ENCODE measurements around the gene NUDT22. TPM values are rescaled to one million over a fixed set of nuclear protein-coding genes. Genes with fewer than 3 reads are reported as not detected.

NUDT22 gene
- total RNA-seq, 1 donor: 19.4 TPM

DNA sequence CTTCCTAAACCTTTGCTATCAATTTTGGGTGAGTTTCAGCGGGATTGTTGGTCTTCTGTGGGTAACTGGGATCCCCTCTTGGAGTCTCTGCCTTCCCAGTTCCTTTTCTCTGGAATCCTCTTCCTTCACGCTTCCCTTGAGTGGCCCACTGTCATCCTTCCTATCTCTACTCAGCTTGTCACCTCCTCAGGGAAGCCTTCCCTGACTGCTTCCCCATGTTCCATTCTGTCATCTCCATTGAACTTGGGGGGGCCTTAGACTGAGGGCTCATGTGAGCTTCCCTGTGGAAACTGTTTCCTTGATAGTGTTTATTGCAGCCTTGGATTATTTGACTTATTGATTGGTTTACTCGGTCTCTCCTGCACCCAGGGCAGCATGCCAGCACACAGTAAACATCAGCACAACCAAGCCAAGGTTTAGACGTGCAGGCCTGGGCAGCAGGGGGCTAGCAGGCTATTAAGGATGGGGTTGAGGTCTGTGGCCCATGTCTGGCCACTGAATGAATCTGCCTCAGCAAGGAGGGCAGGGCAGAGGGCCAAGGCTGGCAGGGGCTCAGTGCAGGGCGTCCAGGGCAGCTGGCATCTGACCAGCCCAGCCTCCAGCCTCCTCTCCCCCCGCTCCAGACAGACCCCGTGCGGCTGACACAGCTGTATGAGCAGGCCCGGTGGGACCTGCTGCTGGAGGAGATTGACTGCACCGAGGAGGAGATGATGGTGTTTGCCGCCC lies 7.3 kb upstream of the NUDT22 start:
- no peak overlapping the region for H3K4me3 ChIP-seq (ENCODE audit: low read length)
- H3K4me1 ChIP-seq (ENCODE audit: insufficient read depth, low read length): no peaks in the 10 kb centered on the region
- H3K27me3 ChIP-seq (ENCODE audit: insufficient read depth, low read length): no peaks in the 10 kb centered on the region
- H3K9me3 ChIP-seq (ENCODE audit: low read depth, low read length): no peaks in the 10 kb centered on the region

DNA sequence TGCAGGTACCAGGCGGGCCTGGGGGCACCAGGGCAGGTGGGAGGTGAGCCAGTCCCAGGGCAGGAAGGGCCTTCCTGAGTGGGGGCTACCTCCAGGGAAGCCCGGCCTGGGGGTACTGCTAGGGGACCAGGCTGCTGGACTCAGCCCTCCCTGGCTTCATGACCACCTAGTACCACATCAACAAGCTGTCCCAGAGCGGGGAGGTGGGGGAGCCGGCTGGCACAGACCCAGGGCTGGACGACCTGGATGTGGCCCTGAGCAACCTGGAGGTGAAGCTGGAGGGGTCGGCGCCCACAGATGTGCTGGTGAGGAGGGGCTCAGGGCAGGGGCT lies 6.8 kb upstream of the NUDT22 start:
- no peaks in the 10 kb centered on the region for H3K27me3 ChIP-seq (ENCODE audit: insufficient read depth, low read length)
- H3K4me1 ChIP-seq (ENCODE audit: insufficient read depth, low read length): no peaks in the 10 kb centered on the region
- H3K9me3 ChIP-seq (ENCODE audit: low read depth, low read length): no peaks in the 10 kb centered on the region
- H3K4me3 ChIP-seq (ENCODE audit: low read length): no peak overlapping the region

DNA sequence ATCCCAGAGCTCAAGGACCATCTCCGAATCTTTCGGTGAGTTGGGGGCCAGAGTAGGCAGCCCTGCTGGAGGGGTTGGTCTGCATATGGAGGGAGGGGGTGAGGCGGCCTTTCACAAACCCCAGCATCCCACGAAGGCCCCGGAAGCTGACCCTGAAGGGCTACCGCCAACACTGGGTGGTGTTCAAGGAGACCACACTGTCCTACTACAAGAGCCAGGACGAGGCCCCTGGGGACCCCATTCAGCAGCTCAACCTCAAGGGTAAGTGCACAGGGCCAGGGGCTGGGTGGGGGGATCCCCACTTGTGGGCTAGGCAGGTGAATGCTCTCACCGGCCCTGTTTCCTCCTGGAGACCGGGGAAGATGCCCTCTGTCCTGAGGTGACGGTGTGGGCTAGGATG lies 6.3 kb upstream of the NUDT22 start:
- Histone ChIP-seq H3K27me3 (ENCODE audit: insufficient read depth, low read length) (no peaks in the 10 kb centered on the region), H3K4me1 (ENCODE audit: insufficient read depth, low read length) (peaks cover 4% of the 10 kb centered on the region), H3K4me3 (ENCODE audit: low read length) (no peak overlapping the region), H3K9me3 (ENCODE audit: low read depth, low read length) (no peaks in the 10 kb centered on the region)

DNA sequence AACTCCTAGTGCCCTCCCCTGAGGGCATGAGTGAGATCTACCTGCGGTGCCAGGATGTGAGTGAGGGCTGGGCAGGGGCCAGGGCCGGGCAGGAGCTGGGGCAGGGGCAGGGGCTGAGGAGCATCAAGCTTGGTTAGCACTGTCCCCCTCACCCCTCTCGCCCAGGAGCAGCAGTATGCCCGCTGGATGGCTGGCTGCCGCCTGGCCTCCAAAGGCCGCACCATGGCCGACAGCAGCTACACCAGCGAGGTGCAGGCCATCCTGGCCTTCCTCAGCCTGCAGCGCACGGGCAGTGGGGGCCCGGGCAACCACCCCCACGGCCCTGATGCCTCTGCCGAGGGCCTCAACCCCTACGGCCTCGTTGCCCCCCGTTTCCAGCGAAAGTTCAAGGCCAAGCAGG lies 5.8 kb upstream of the NUDT22 start:
- H3K27me3 ChIP-seq (ENCODE audit: insufficient read depth, low read length): no peaks in the 10 kb centered on the region
- H3K4me3 ChIP-seq (ENCODE audit: low read length): no peak overlapping the region
- peaks cover 9% of the 10 kb centered on the region for H3K4me1 ChIP-seq (ENCODE audit: insufficient read depth, low read length)
- H3K9me3 ChIP-seq (ENCODE audit: low read depth, low read length): no peaks in the 10 kb centered on the region

DNA sequence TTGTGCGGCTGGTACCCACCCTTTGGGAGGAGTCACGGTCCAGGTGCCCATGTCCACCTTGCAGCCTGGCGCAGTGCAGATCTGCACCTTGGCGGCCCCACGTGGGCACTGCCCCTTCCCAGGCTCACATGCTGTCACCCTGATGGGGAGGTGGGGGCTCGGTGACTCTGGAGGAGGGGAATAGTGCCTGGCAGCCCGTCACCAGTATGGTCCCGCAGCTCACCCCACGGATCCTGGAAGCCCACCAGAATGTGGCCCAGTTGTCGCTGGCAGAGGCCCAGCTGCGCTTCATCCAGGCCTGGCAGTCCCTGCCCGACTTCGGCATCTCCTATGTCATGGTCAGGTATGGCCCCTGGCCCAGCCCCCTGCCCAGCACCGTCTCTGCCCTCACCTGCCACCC lies 5.3 kb upstream of the NUDT22 start:
- Histone ChIP-seq H3K9me3 (ENCODE audit: low read depth, low read length) (no peaks in the 10 kb centered on the region), H3K4me3 (ENCODE audit: low read length) (no peak overlapping the region), H3K27me3 (ENCODE audit: insufficient read depth, low read length) (no peaks in the 10 kb centered on the region), H3K4me1 (ENCODE audit: insufficient read depth, low read length) (peaks cover 15% of the 10 kb centered on the region)

DNA sequence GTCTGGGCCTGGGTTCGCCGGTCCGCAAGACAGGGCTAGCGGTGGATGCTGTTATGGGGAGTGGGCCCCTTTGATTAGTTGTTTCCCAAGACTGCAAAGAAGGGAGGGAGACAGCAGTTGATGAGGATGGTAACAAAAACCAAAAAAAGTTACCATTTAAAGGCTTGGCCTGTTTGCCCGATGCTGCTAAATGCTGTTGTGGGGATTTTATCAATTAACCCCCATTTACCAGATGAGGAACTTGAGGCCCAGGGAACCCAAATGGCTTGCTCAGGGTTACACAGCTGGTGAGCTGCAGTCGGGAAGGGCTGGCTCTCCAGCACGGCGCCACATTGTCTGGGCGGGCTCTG lies 3.4 kb upstream of the NUDT22 start:
- no peaks in the 10 kb centered on the region for H3K27me3 ChIP-seq (ENCODE audit: insufficient read depth, low read length)
- no peak overlapping the region for H3K4me3 ChIP-seq (ENCODE audit: low read length)
- no peaks in the 10 kb centered on the region for H3K9me3 ChIP-seq (ENCODE audit: low read depth, low read length)
- H3K4me1 ChIP-seq (ENCODE audit: insufficient read depth, low read length): peaks cover 29% of the 10 kb centered on the region

DNA sequence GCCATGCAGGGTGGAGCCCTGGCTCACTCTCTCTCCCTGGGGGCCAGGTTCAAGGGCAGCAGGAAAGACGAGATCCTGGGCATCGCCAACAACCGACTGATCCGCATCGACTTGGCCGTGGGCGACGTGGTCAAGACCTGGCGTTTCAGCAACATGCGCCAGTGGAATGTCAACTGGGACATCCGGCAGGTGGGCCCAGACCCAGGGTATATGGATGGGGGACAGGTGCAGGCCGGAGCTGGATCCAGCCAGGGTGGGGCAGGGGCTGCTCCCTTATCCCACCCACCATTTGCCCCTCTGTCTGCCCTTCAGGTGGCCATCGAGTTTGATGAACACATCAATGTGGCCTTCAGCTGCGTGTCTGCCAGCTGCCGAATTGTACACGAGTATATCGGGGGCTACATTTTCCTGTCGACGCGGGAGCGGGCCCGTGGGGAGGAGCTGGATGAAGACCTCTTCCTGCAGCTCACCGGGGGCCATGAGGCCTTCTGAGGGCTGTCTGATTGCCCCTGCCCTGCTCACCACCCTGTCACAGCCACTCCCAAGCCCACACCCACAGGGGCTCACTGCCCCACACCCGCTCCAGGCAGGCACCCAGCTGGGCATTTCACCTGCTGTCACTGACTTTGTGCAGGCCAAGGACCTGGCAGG lies 2.9 kb upstream of the NUDT22 start:
- no peaks in the 10 kb centered on the region for H3K9me3 ChIP-seq (ENCODE audit: low read depth, low read length)
- H3K4me1 ChIP-seq (ENCODE audit: insufficient read depth, low read length): peaks cover 34% of the 10 kb centered on the region
- no peak overlapping the region for H3K4me3 ChIP-seq (ENCODE audit: low read length)
- no peaks in the 10 kb centered on the region for H3K27me3 ChIP-seq (ENCODE audit: insufficient read depth, low read length)

DNA sequence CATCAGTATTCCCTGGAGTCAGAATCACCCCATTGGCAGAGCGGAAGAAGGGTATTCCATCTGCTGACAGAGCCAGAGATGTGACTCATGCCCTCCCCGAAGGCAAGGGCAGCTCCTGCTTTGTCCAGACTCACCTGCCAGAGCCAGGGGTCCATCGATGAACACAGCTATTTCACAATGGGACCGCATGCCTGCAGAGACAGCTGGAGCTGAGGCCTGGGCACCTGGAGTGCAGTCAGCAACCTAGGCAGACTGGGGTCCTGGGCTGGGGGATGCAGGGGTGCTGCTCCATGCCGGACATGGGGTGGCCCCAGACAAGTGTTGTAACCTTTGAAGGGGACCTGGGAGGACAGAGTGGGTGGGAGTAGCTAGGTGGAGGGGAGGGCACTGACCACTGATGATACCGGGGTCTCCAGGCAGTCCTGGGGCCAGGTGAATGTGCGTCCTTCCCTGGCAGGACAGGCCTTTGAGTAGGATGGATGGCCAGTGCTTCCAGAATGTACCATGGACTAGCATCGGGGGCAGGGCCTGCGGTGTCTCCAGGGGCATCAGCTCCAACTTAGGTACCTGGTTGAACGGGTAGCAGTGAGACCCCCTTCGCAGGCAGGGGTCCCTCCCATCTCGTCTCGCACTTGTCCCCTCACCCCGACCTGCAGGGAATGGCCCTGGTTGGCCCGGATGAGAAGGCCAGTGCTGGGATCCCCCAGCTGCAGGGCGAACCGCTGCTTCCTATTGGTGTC lies 1.8 kb upstream of the NUDT22 start:
- no peaks in the 10 kb centered on the region for H3K9me3 ChIP-seq (ENCODE audit: low read depth, low read length)
- H3K4me1 ChIP-seq (ENCODE audit: insufficient read depth, low read length): peaks cover 40% of the 10 kb centered on the region
- no peaks in the 10 kb centered on the region for H3K27me3 ChIP-seq (ENCODE audit: insufficient read depth, low read length)
- no peak overlapping the region for H3K4me3 ChIP-seq (ENCODE audit: low read length)

DNA sequence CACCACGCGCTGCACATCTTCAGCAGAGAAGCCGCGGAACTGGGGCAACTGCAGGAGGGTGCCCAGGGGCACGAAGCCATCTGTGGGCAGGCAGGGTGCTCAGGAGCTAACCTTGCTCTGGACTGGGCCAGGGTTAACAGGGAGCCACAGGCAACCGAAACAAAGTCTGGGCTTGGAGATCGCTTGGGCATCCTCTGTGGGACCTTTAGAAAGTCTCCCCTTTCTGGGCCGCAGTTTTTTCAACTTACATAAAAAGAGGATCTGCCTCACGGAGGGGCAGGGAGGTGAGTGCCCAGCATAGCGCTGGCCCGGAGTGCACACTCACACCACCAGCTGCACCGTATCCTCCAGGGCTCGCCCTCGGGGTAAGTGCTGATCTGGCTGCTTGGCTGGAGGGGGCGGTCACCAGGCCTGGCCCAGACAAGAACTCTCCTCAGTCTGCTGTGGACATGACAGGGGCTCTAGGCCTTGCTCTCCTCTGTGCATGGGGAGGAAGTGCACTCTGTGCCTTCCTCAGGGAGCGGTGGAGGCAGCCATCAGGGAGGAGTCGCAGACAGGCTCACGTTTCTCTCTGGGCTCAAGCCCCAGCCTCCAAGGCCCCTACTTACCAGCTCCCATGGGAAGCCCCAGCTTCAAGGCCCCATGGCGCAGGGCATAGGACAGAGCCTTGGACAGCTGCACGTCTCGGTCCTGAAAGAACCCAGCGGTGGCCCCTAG lies 1.0 kb upstream of the NUDT22 start:
- Histone ChIP-seq H3K4me3 (ENCODE audit: low read length) (peak overlapping the region; percentile 79), H3K27me3 (ENCODE audit: insufficient read depth, low read length) (no peaks in the 10 kb centered on the region), H3K4me1 (ENCODE audit: insufficient read depth, low read length) (peaks cover 47% of the 10 kb centered on the region), H3K9me3 (ENCODE audit: low read depth, low read length) (no peaks in the 10 kb centered on the region)

DNA sequence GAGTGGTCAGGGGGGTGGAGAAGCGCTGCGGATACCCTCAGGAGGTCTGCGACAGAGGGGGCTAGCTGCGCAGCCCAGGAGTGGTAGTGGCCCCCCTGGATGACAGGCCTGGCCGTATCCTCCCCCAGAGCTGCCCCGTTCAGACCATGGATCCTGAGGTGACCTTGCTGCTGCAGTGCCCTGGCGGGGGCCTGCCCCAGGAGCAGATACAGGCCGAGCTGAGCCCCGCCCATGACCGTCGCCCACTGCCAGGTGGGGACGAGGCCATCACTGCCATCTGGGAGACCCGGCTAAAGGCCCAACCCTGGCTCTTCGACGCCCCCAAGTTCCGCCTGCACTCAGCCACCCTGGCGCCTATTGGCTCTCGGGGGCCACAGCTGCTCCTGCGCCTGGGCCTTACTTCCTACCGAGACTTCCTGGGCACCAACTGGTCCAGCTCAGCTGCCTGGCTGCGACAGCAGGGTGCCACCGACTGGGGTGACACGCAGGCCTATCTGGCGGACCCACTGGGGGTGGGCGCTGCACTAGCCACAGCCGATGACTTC lies 505 bp downstream of the NUDT22 start:
- peak overlapping the region; percentile 79 for H3K4me3 ChIP-seq (ENCODE audit: low read length)
- H3K4me1 ChIP-seq (ENCODE audit: insufficient read depth, low read length): peaks cover 57% of the 10 kb centered on the region
- no peaks in the 10 kb centered on the region for H3K27me3 ChIP-seq (ENCODE audit: insufficient read depth, low read length)
- no peaks in the 10 kb centered on the region for H3K9me3 ChIP-seq (ENCODE audit: low read depth, low read length)

DNA sequence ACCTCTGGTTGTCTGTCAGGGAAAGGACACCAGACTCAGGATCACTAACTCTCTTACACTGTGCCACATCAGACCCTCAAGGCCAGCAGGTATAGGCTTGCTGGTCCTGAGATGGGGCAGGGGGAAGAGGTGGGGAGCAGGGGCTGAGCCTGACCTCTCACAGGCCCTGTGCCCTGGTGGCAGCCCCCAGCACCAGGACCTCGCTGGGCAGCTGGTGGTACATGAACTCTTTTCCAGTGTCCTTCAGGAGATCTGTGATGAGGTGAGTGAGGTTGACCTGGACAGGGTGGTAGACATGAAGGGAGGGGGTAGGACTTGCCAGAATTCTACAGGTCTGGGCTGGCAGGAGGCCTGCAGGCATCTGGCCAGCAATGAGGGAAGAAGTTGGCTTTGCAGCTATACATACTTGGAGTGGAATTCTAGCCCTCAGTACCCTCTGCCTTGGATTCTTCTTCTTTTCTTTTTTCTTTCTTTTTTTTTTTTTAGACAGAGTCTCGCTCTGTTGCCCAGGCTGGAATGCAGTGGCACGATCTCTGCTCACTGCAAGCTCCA lies 1.4 kb downstream of the NUDT22 start:
- H3K4me3 ChIP-seq (ENCODE audit: low read length): peak overlapping the region; percentile 79
- H3K9me3 ChIP-seq (ENCODE audit: low read depth, low read length): no peaks in the 10 kb centered on the region
- H3K27me3 ChIP-seq (ENCODE audit: insufficient read depth, low read length): no peaks in the 10 kb centered on the region
- peaks cover 66% of the 10 kb centered on the region for H3K4me1 ChIP-seq (ENCODE audit: insufficient read depth, low read length)

DNA sequence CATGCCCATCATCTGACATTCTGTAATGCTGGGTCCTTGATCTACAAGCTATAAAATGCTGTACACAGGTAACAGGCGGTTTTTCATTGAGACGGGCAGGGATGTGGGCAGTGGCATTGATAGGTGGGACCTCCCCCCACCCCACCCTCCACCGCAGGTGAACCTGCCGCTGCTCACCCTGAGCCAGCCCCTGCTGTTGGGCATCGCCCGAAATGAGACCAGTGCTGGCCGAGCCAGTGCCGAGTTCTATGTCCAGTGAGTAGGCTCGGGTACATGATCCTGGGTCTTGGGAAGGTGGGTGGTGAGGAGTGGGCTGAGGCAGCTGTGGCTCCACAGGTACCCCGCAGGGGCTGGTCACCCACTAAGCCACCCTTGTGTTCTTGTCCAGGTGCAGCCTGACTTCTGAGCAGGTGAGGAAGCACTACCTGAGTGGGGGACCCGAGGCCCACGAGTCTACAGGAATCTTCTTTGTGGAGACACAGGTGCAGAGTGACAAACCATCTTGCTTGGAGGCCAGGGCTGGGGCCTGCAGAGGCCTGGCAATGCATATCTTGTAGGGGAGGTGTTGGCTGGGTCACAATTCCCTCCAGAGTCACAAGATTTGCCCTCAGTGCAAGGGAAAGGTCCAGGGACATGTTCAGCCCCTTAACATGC lies 3.1 kb downstream of the NUDT22 start:
- H3K4me3 ChIP-seq (ENCODE audit: low read length): no peak overlapping the region
- H3K27me3 ChIP-seq (ENCODE audit: insufficient read depth, low read length): no peaks in the 10 kb centered on the region
- H3K9me3 ChIP-seq (ENCODE audit: low read depth, low read length): no peaks in the 10 kb centered on the region
- peaks cover 76% of the 10 kb centered on the region for H3K4me1 ChIP-seq (ENCODE audit: insufficient read depth, low read length)

DNA sequence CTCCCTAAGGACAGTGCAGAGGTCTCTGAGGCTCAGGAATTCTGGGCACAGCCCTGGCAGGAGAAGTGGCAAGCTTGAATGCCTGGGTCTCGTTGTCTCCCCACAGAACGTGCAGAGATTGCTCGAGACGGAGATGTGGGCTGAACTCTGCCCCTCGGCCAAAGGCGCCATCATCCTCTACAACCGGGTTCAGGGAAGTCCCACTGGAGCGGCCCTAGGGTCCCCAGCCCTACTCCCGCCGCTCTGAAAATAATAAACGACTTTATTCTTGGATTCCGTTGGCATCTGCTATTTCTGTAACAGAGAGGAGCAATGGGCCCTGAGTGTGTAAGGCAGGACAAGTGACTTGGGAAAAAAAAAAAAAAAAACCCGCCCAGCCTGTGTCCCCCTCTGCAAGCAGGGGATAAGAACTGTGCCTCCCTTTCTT lies 3.7 kb downstream of the NUDT22 start:
- Histone ChIP-seq H3K4me1 (ENCODE audit: insufficient read depth, low read length) (peaks cover 72% of the 10 kb centered on the region), H3K27me3 (ENCODE audit: insufficient read depth, low read length) (no peaks in the 10 kb centered on the region)

DNA sequence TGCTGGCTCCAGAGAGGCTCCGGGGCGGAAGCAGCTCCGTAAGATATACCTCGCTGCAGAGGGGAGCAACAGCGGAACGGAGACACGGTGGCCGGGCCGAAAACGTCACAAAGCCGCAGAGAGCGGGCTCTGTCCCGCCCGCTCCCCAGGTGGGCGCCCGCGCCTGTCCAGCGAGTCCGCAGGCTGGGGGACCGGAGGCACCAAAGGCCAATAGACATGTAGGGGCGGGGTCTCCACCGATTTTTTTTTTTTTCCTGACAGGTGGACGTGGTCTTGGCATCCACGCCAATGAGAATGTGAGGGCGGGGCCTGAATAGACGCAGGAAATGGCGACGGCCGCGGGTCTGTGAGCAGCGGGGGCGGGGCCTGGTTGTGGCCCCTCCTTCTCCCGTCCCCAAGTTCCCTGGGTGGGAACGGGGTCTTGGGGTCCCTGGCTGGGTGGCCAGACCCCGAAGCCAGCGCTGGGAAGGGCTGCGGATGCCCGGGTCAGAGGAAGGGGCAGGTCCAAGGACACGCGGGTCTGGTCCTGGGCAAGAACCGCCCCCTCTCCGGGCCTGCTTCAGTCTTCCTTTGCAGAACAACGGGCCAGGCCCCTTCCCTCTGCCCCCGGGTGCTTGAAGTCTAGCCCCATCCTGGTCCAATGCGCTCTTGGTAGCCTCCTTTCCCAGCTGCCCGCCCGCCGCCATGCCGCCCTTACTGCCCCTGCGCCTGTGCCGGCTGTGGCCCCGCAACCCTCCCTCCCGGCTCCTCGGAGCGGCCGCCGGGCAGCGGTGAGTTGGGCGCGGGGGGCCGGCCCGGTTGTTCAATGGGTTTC lies 4.3 kb downstream of the NUDT22 start, which contains the start of gene DNAJC4:
DNAJC4 (plus strand) TSS at position 378 of the 814 bp plus-strand sequence; CDS start at position 685, 307 bp downstream.
- no peaks in the 10 kb centered on the region for H3K27me3 ChIP-seq (ENCODE audit: insufficient read depth, low read length)
- H3K4me1 ChIP-seq (ENCODE audit: insufficient read depth, low read length): peaks cover 71% of the 10 kb centered on the region
- H3K9me3 ChIP-seq (ENCODE audit: low read depth, low read length): no peaks in the 10 kb centered on the region
- peak within 1 kb of the TSS; percentile 67 for H3K4me3 ChIP-seq (ENCODE audit: low read length)

More for the DNA sequence above, 3.7 kb downstream of the NUDT22 start:
- Histone ChIP-seq H3K4me3 (ENCODE audit: low read length) (peak overlapping the region; percentile 67), H3K9me3 (ENCODE audit: low read depth, low read length) (no peaks in the 10 kb centered on the region)
